CD4-positive, alpha-beta T cell treated with Interleukin-6 for 4 hours (primary cell): ENCODE results near the gene LYSMD3.
A peak's percentile ranks its signal among the peaks of the same experiment; 100 is the strongest.

Source experiments
- DNase-seq: peaks from one replicate; pipeline ENCODE4 v3.0.0-alpha.2; 2020; ENCODE audit warnings: mixed read lengths

LYSMD3 gene

DNA sequence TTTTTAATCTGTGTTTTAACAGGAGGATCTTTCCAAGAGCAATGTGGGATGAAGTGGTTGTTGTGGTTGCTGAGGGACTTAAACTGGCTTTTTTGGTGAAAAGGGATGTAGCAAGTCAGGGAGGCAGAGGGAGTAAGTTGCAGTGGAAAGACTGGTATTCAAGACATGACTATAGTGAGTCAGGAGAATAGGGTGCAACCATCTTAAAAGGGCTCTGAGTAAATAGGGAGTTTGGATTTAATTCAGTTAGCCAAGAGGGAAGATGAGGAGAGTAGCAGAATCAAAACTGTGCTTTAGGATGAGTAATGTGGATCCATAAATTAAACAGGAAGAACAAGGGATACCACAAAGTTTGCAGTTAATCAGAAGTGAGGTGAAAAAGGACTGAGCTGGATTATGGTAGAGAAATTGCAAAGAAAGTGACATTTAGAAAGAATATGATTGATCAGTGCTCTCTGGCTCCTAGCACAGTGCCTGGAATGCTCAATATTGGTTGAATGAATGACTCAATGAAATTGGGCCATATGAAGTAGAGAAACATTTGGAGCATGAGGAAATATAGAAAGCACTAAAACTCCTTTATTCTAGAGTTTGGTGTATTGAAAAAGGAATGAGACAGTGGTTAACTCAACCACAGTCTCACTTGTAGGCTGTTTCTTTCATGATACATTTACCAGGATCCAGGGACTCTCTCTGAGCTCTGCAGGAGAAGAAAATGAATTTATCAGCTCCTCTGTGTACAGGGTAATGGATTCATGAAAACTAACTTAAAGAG lies 49.6 kb downstream of the LYSMD3 start:
- no peak for DNase-seq

- DNase-seq: no peak
These were observed 51.7 kb downstream of the LYSMD3 start for GRCh38 chr5:90477621-90478215.

DNA sequence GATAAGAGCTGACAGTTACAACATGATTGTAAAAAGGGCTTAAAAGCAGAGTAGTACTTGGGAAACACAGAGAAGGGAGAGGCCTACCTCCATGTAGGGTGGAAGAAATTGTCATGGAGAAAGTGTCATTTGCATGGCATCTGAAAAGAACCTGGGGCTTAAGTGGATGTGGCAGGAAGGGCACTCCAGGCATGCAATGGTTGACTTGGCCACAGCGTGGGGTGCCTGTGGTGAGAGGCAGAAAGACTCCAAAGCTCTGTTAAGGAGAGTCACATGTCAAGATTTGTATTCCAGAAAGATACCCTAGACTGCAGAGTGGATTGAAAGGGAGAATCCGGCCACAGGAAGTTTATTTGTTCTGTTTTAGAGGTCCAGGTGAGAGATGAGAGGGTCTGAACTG lies 52.3 kb downstream of the LYSMD3 start:
- no peak for DNase-seq

DNA sequence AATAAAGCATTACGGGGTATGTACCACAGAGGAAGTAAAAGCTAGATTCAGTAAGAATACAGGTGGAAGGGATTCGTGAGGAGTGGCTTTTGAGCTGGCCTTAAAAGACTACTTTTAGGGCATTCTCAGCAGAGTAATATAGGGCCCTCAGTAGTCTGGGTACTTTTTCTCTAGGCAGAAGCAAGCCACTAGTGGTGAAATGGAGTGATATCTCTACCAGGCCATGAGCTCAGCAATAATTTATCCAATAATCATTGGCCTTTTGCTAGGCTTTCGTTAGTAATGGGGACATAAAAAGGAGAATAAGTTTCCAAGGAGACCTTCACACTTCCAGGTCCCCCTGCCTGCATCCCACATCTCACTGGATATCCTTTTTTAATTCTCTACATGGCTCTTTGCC lies 53.0 kb downstream of the LYSMD3 start:
- no peak for DNase-seq

- DNase-seq: no peak
These were observed 53.9 kb downstream of the LYSMD3 start for GRCh38 chr5:90475436-90475980.

DNA sequence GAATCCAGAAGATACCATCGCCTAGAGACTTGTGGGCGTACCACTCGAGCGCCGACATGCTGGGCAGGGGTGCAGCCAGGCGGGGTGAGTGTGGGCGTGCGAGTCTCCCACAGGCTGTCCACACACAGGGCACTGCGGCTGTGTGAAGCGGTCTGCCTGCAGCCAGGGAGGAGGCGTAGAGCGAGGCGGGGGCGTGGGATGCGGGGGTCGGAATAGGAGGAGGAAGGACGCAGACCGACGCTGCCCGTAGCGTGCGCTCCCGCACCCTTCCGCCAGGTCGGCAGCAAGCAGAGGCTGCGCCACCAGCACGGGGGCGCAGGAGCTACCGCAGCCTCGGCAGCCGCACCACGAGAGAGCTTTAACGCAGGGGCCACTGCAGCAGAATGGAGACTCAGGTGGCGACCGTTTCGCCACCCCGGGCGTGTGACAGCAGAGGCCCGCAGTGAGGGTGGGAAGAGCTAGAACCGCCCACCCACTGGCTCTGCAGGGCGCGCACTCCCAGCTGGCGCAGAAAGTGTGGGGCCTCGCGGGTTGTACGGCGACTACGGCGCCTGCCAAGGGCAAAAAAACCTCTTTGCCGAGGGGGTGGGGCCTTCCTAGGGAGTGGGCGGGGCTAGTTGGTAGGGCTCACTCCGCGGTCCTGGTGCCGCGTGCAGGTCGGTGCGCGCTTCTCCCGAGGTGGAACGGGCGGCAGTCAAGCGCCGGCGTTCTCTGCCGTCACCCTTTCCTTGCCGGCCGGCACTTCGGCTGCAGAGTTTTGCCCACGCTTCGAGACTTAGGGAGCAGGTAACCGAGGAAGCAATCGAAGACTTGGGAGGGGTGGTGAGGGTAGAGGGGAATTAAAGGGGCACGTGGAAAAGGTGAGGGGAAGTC lies 54.9 kb downstream of the LYSMD3 start, which contains the start of the genes MBLAC2 and POLR3G:
TSS of gene MBLAC2 (minus strand) at position 537 of the 873 bp plus-strand sequence. CDS start at position 58, 479 bp downstream.
TSS of gene POLR3G (plus strand) at position 630 of the 873 bp plus-strand sequence. CDS start 10,704 bp downstream, outside the sequence.
- DNase-seq: peak; percentile 96

DNA sequence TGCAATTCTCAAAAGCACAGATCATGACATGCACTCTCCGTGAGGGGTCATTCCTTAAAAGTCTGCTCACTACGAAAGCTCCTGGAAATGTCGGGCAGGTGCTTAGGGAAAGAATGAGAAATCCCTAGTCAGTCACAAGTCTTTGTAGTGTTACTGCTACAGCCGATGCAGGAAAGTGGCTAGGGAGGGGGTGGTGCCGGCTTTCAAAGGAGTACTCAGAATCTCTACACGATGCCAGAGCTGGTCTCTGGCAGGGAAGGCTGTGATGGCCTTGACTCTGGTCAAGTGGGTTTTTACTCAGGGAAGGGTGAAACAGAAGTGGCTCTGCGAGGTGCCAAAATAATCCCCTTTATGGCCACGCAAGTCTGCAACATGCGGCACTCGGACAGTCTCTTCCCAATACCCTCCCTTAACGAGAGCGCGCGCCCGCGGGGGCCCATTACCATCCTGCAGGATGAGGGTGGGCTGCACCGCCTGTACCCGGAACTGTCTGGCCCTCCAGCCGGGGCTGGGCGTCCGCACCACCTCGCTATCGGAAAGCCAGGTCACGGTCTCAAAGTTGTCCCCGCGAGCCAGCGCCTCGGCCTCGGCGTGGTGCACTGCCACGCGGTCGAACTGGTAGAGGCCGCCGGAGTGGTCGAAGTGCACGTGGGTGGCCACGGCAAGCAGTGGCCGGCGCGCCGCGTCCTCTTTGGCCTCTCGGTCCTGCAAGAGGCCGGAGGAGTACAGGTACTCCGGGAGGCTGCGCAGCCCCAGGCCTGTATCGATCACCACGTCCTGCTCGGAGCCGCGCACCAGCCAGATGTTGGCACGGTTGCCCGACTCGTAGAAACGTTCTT lies 55.8 kb downstream of the LYSMD3 start:
- peak; percentile 34 for DNase-seq

GRCh38 chr5:90472783-90473395 lies 56.5 kb downstream of the LYSMD3 start:
- DNase-seq: no peak
